ENCODE data around the gene CCN5.
A peak's percentile ranks its signal among the peaks of the same experiment; 100 is the strongest.

CCN5 gene

DNA sequence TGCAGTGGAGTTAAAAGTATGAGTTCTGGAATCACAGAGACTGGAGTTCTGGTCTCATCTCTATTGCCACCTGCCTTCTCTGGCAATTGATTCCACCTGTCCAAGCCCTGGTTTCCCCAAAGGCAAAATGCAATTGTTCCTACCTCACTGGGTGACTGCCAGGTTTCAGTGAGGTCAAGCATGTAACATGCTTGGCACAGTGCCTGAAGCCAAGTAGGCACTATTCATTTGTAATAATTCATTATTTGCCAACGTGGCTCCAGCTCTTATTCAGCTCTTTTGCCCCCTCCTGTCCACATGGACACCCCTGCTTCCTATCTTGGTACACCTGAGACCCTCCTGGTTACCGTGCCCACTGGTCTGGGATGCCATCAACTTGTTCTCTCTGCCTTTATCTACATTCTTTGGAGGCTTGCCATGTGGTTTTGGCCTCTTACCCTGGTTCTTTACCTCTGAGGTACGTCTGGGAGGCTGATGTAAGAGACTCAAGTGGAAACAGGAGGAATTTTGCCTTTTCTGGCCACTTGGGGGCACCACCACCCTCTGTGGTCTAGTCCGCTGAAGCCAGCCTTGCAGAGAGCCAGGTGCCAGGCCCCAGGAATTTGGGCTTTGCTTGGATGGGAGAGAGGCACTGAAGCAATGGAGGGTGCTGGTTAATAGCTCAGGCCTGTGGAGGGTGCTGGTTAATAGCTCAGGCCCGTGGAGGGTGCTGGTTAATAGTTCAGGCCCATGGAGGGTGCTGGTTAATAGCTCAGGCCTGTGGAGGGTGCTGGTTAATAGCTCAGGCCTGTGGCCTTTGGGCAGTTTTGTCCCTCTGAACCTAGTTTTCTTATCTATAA lies 32.2 kb downstream of the CCN5 start:
- TF ChIP-seq EP300 (IDR thresholded peaks at IDR 0.05; ENCODE audit: borderline replicate concordance) (peak; percentile 86), NFIC (IDR thresholded peaks at IDR 0.05) (peak; percentile 97), MAX (IDR thresholded peaks at IDR 0.05) (peak; percentile 72), YY1 (IDR thresholded peaks at IDR 0.05; ENCODE audit: low read depth) (no peak), FOXM1 (IDR thresholded peaks at IDR 0.05; ENCODE audit: borderline replicate concordance, low read depth) (peak; percentile 64), USF1 (IDR thresholded peaks at IDR 0.05) (no peak), RAD21 (IDR thresholded peaks at IDR 0.05; ENCODE audit: low read depth) (peak; percentile 87), TCF12 (IDR thresholded peaks at IDR 0.05; ENCODE audit: low read depth) (peak; percentile 91), TAF1 (IDR thresholded peaks at IDR 0.05; ENCODE audit: low read depth) (no peak), CREB1 (IDR thresholded peaks at IDR 0.05; ENCODE audit: low read depth) (no peak), ZBTB7A (IDR thresholded peaks at IDR 0.05; ENCODE audit: low read depth) (no peak), EGR1 (IDR thresholded peaks at IDR 0.05) (no peak), TEAD4 (IDR thresholded peaks at IDR 0.05) (peak; percentile 65), CEBPB (IDR thresholded peaks at IDR 0.05) (peak; percentile 51)
- TF ChIP-seq, protein P1, sequence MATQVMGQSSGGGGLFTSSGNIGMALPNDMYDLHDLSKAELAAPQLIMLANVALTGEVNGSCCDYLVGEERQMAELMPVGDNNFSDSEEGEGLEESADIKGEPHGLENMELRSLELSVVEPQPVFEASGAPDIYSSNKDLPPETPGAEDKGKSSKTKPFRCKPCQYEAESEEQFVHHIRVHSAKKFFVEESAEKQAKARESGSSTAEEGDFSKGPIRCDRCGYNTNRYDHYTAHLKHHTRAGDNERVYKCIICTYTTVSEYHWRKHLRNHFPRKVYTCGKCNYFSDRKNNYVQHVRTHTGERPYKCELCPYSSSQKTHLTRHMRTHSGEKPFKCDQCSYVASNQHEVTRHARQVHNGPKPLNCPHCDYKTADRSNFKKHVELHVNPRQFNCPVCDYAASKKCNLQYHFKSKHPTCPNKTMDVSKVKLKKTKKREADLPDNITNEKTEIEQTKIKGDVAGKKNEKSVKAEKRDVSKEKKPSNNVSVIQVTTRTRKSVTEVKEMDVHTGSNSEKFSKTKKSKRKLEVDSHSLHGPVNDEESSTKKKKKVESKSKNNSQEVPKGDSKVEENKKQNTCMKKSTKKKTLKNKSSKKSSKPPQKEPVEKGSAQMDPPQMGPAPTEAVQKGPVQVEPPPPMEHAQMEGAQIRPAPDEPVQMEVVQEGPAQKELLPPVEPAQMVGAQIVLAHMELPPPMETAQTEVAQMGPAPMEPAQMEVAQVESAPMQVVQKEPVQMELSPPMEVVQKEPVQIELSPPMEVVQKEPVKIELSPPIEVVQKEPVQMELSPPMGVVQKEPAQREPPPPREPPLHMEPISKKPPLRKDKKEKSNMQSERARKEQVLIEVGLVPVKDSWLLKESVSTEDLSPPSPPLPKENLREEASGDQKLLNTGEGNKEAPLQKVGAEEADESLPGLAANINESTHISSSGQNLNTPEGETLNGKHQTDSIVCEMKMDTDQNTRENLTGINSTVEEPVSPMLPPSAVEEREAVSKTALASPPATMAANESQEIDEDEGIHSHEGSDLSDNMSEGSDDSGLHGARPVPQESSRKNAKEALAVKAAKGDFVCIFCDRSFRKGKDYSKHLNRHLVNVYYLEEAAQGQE (IDR thresholded peaks at IDR 0.05; ENCODE audit: low read depth), result 0 out of 2 replicates have a peak, but pooled peaks have one; percentile 3

DNA sequence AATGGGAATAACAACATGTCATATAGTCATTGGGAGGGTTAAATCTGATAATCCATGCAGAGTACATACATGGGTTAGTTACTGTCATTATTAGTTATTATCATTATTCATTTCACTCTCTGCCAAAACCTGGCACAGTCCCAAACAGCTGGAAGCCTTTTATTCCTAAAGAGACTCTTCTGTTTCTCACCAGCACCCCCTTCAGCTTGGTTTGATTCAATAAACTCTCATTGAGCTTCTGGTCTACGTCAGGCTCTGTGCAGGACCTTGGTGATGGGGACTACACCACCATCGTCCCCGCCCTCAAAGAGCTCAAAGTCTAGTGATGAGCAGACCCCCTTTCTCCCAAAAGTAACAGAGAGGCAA lies 32.8 kb downstream of the CCN5 start:
- TF ChIP-seq TAF1 (IDR thresholded peaks at IDR 0.05; ENCODE audit: low read depth), result no peak
- no peak for TF ChIP-seq FOXM1 (IDR thresholded peaks at IDR 0.05; ENCODE audit: borderline replicate concordance, low read depth)
- no peak for TF ChIP-seq TEAD4 (IDR thresholded peaks at IDR 0.05)
- TF ChIP-seq CEBPB (IDR thresholded peaks at IDR 0.05), result no peak
- TF ChIP-seq MAX (IDR thresholded peaks at IDR 0.05), result no peak
- TF ChIP-seq, protein P1 (IDR thresholded peaks at IDR 0.05; ENCODE audit: low read depth), result no peak
- TF ChIP-seq YY1 (IDR thresholded peaks at IDR 0.05; ENCODE audit: low read depth), result no peak
- TF ChIP-seq CREB1 (IDR thresholded peaks at IDR 0.05; ENCODE audit: low read depth), result no peak
- TF ChIP-seq ZBTB7A (IDR thresholded peaks at IDR 0.05; ENCODE audit: low read depth), result no peak
- no peak for TF ChIP-seq EGR1 (IDR thresholded peaks at IDR 0.05)
- no peak for TF ChIP-seq NFIC (IDR thresholded peaks at IDR 0.05)

DNA sequence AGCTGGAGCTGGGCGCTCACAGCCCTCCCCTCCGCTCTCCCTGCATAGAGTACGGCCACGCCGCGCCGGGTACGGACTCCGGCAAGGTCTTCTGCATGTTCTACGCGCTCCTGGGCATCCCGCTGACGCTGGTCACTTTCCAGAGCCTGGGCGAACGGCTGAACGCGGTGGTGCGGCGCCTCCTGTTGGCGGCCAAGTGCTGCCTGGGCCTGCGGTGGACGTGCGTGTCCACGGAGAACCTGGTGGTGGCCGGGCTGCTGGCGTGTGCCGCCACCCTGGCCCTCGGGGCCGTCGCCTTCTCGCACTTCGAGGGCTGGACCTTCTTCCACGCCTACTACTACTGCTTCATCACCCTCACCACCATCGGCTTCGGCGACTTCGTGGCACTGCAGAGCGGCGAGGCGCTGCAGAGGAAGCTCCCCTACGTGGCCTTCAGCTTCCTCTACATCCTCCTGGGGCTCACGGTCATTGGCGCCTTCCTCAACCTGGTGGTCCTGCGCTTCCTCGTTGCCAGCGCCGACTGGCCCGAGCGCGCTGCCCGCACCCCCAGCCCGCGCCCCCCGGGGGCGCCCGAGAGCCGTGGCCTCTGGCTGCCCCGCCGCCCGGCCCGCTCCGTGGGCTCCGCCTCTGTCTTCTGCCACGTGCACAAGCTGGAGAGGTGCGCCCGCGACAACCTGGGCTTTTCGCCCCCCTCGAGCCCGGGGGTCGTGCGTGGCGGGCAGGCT lies 35.1 kb downstream of the CCN5 start:
- no peak for TF ChIP-seq NFIC (IDR thresholded peaks at IDR 0.05)
- no peak for TF ChIP-seq EGR1 (IDR thresholded peaks at IDR 0.05)
- TF ChIP-seq USF1 (IDR thresholded peaks at IDR 0.05), result no peak
- TF ChIP-seq TCF12 (IDR thresholded peaks at IDR 0.05; ENCODE audit: low read depth), result no peak
- TF ChIP-seq, protein P1 (IDR thresholded peaks at IDR 0.05; ENCODE audit: low read depth), result no peak
- no peak for TF ChIP-seq EP300 (IDR thresholded peaks at IDR 0.05; ENCODE audit: borderline replicate concordance)
- no peak for TF ChIP-seq CREB1 (IDR thresholded peaks at IDR 0.05; ENCODE audit: low read depth)
- TF ChIP-seq YY1 (IDR thresholded peaks at IDR 0.05; ENCODE audit: low read depth), result no peak
- TF ChIP-seq MAX (IDR thresholded peaks at IDR 0.05), result no peak
- no peak for TF ChIP-seq RAD21 (IDR thresholded peaks at IDR 0.05; ENCODE audit: low read depth)
- no peak for TF ChIP-seq FOXM1 (IDR thresholded peaks at IDR 0.05; ENCODE audit: borderline replicate concordance, low read depth)
- TF ChIP-seq ZBTB7A (IDR thresholded peaks at IDR 0.05; ENCODE audit: low read depth), result no peak
- no peak for TF ChIP-seq CEBPB (IDR thresholded peaks at IDR 0.05)
- no peak for TF ChIP-seq TAF1 (IDR thresholded peaks at IDR 0.05; ENCODE audit: low read depth)
- no peak for TF ChIP-seq TEAD4 (IDR thresholded peaks at IDR 0.05)
